PFSK-1 (cell line): ENCODE data around the gene CERS4.

Experiments
- POLR2AphosphoS5 ChIP-seq: IDR thresholded peaks from 2 replicates; pipeline ENCODE4 v1.6.1; 2012; ENCODE audit warnings: low read depth, mild to moderate bottlenecking, control low read depth, low read length, moderate library complexity
- REST ChIP-seq, 2 experiments: IDR thresholded peaks; 2 replicates each; pipeline versions ENCODE4 v1.6.1 to v1.8.0; 2011 to 2012; ENCODE audit warnings: low read depth in 2 of 2, low read length in 2 of 2, control low read depth in 1 of 2, inconsistent platforms in 1 of 2, mild to moderate bottlenecking in 1 of 2, moderate library complexity in 1 of 2; ENCODE audit not compliant: insufficient read depth in 1 of 2
- SIN3A ChIP-seq: IDR thresholded peaks from 2 replicates; pipeline ENCODE4 v1.6.1; 2012; ENCODE audit warnings: mild to moderate bottlenecking, low read length, moderate library complexity, borderline replicate concordance; ENCODE audit not compliant: insufficient read depth
- TAF1 ChIP-seq: IDR thresholded peaks from 2 replicates; pipeline ENCODE4 v1.6.1; 2012; ENCODE audit warnings: low read length, control low read depth, borderline replicate concordance; ENCODE audit not compliant: insufficient read depth

GRCh38 chr19:8242211-8242821 lies 33.1 kb downstream of the CERS4 start:
- TF ChIP-seq TAF1: no peak
- no peak for TF ChIP-seq REST (IDR thresholded peaks at IDR 0.05; ENCODE audit: insufficient read depth in 1 of 2, low read depth in 2 of 2, low read length in 2 of 2)
- no peak for TF ChIP-seq POLR2AphosphoS5
- TF ChIP-seq SIN3A: no peak
